ENCODE measurements around the gene BAIAP2L2. TPM values are rescaled to one million over a fixed set of nuclear protein-coding genes. Genes with fewer than 3 reads are reported as not detected.

BAIAP2L2 gene
- total RNA-seq, 1 donor from 2014 or later, result 0.54 TPM

GRCh38 chr22:38074181-38075104, 36.0 kb downstream of the BAIAP2L2 start:
- peaks cover 7% of the 10 kb centered on the region for H3K36me3 Mint-ChIP-seq (ENCODE audit: low read depth, unreplicated experiment)
- no peaks in the 10 kb centered on the region for H3K36me3 ChIP-seq (ENCODE audit: insufficient read depth, low read length)
- no peak overlapping the region for H3K27ac Mint-ChIP-seq (ENCODE audit: unreplicated experiment)
- no peak overlapping the region for H3K4me3 ChIP-seq (ENCODE audit: insufficient read depth, low read depth, low read length)
- no peaks in the 10 kb centered on the region for H4K20me1 ChIP-seq (ENCODE audit: insufficient read depth, low read length)
- no peaks in the 10 kb centered on the region for H3K9me3 ChIP-seq (ENCODE audit: insufficient read depth, low read depth, low read length)
- H3K9me3 Mint-ChIP-seq (ENCODE audit: unreplicated experiment), result no peaks in the 10 kb centered on the region
- FAIRE-seq (no peak), DNase-seq (ENCODE audit: low read depth) (no peak)
- peak; percentile 29 for TF ChIP-seq CTCF (IDR thresholded peaks at IDR 0.05; ENCODE audit: insufficient read depth, low read depth, low read length)
- no peak for TF ChIP-seq EZH2 (IDR thresholded peaks at IDR 0.05; ENCODE audit: insufficient read depth, low read length)
- no peak overlapping the region for H2AFZ ChIP-seq (ENCODE audit: low read depth, low read length)
- no peaks in the 10 kb centered on the region for H3K79me2 ChIP-seq (ENCODE audit: insufficient read depth, low read length)
- no peak overlapping the region for H3K4me3 Mint-ChIP-seq (ENCODE audit: unreplicated experiment)
- H3K4me1 ChIP-seq (ENCODE audit: insufficient read depth, low read length), result no peaks in the 10 kb centered on the region
- H3K27ac ChIP-seq (ENCODE audit: low read depth, low read length), result no peak overlapping the region
- H3K27me3 ChIP-seq (ENCODE audit: insufficient read depth, low read length), result no peaks in the 10 kb centered on the region
- H3K27me3 Mint-ChIP-seq (ENCODE audit: low read depth, unreplicated experiment), result peaks cover 7% of the 10 kb centered on the region
- H3K9ac ChIP-seq (ENCODE audit: low read length), result no peak overlapping the region
- H3K4me1 Mint-ChIP-seq (ENCODE audit: low read depth, unreplicated experiment), result no peaks in the 10 kb centered on the region
- H3K4me2 ChIP-seq (ENCODE audit: low read length), result no peak overlapping the region

- Histone ChIP-seq H2AFZ (ENCODE audit: low read depth, low read length) (no peak overlapping the region), H3K79me2 (ENCODE audit: insufficient read depth, low read length) (no peaks in the 10 kb centered on the region), H3K4me2 (ENCODE audit: low read length) (no peak overlapping the region), H3K4me1 (ENCODE audit: insufficient read depth, low read length) (no peaks in the 10 kb centered on the region), H3K9ac (ENCODE audit: low read length) (no peak overlapping the region), H3K27ac (ENCODE audit: low read depth, low read length) (no peak overlapping the region), H3K36me3 (ENCODE audit: insufficient read depth, low read length) (no peaks in the 10 kb centered on the region), H3K4me3 (ENCODE audit: insufficient read depth, low read depth, low read length) (no peak overlapping the region), H3K9me3 (ENCODE audit: insufficient read depth, low read depth, low read length) (no peaks in the 10 kb centered on the region), H3K27me3 (ENCODE audit: insufficient read depth, low read length) (no peaks in the 10 kb centered on the region), H4K20me1 (ENCODE audit: insufficient read depth, low read length) (no peaks in the 10 kb centered on the region)
- no peaks in the 10 kb centered on the region for H3K4me1 Mint-ChIP-seq (ENCODE audit: low read depth, unreplicated experiment)
- H3K9me3 Mint-ChIP-seq (ENCODE audit: unreplicated experiment), result no peaks in the 10 kb centered on the region
- peaks cover 7% of the 10 kb centered on the region for H3K36me3 Mint-ChIP-seq (ENCODE audit: low read depth, unreplicated experiment)
- no peak for FAIRE-seq
- peaks cover 3% of the 10 kb centered on the region for H3K27me3 Mint-ChIP-seq (ENCODE audit: low read depth, unreplicated experiment)
- no peak for DNase-seq (ENCODE audit: low read depth)
- H3K4me3 Mint-ChIP-seq (ENCODE audit: unreplicated experiment), result no peak overlapping the region
- no peak overlapping the region for H3K27ac Mint-ChIP-seq (ENCODE audit: unreplicated experiment)
- TF ChIP-seq CTCF (IDR thresholded peaks at IDR 0.05; ENCODE audit: insufficient read depth, low read depth, low read length) (no peak), EZH2 (IDR thresholded peaks at IDR 0.05; ENCODE audit: insufficient read depth, low read length) (no peak)
These were observed 37.0 kb downstream of the BAIAP2L2 start for GRCh38 chr22:38073150-38074130.

Measured in astrocyte (in vitro differentiated cells and primary cell).